Amygdala (tissue), 56 donors: ENCODE results near the gene RAB21.
A peak's percentile ranks its signal among the peaks of the same experiment; 100 is the strongest.
"Not testable (repeated sequence)": the region's sequence is repeated elsewhere in the genome, so short reads cannot be mapped to it uniquely, and the experiment has no call there.

Experiments used
- DNase-seq, 56 donors: peaks; one replicate each; lab custom pipeline; 2025; lab: John Stamatoyannopoulos, UW

RAB21 gene

DNA sequence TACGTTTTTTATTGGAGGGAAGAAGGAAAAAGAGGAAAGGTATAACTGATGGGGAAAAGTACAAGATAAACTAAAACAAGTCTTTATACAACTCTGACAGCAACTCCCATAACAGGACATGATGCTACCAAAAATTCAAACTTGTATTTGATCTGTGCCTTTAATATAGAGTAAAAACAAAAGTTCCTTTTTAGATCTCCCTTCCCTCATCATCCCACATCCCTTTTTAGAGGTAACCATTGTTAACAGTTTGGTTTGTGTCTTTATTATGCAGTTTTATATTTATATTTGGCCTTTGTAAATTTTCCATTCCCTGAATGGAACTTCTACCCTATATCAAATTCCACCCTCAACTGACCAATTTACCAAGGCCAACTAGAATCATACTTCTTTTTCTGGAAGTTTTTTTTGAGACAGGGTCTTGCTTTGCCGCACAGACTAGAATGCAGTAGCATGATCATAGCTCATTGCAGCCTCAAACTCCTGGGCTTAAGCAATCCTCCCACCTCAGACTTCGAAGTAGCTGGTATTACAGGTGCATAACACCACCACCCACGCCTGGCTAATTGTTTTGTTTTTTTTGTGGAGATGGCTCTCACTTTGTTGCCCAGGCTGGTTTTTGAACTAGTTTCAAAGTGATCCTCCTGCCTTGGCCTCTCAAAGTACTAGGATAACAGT lies 36.9 kb downstream of the RAB21 start:
- DNase-seq, result no peak

DNA sequence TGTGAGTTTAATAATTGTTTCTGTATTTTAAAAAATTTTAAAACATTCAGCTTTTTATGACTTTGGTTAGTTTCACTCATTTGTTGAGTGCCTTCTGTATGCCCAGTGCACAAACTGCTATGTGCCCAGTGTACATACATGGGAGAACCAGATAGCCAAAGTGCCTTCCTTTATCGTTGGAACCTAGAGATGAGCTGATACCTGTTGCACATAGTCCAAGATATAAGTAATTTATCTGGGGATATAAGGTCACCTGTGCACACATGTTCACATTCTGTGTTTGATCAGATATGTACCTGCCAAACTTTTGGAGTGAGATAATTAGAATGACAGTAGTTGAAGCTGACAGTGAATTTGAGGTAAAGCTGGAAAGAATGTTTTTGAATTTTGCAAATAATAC lies 37.9 kb downstream of the RAB21 start:
- no peak for DNase-seq

DNA sequence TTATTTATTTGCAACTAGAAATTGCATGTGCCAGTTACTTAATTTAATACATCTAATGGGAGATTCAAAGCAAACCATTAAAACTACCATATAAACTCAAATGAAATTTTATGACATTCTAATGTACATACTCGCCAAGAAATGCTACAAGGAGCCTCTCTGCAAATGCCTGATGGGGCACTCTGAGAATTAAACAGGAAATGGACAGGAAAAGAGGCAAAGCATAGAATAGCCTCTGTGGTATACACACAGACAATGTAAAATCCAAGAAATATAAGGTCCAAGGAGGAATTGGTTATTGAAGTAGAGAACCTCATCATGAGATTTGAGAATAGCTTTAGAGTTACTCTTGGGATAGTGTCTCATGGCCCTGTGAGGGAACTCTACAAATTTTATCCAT lies 41.2 kb downstream of the RAB21 start:
- no peak for DNase-seq

DNA sequence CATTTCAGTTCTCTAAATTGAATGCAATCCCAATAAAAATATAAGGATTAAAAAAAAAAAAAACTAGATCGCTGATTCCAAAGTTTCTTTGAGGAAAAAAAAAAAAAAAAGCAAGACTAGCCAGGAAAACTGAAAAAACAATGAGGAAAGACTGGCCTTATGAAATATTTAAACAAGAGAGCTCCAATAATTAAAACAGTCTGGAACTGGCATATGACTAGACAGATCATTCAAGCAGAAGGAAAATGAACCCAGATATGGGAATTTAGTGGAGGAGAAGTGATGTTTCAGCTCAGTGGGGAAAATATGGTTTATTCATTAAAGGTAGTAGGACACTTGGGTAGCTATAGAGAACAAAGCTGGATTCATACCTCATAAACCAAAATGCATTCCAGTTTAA lies 42.9 kb downstream of the RAB21 start:
- no peak for DNase-seq

DNA sequence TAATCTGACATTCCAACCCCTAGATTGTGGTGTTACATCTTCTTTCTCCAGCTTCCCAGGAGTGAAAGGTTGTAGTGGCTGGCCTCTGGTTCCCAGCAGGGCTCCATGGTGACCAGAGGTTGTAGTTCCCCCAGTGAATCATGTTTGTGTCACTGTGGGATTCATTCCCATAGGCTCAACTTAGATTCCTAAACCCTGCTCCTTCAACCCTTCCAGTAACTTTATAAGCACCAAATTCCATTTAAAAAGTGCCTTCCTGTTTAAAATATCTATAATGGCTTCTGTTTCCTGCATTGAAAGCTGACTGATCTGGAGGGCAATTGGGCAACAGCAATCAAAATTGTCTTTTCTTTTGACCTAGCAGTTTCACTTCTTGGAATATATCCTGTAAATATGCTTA lies 44.4 kb downstream of the RAB21 start:
- DNase-seq, result no peak

DNA sequence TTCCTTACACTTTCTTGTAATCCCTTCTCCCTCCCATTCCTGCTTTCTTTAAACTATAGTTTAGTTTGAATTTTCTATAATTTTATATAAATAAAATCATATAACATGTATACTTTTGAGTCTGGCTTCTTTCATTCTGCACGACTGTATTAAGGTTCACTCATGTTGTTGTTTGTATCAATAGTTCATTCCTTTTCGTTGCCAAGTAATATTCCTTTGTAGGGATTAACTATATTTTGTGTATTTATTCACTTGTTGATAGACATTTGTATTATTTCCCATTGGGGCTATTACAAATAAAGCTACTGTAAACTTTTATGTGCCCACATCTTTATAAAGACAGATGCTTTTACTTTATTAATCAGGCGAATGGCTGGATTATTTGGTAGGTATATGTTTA lies 45.5 kb downstream of the RAB21 start:
- DNase-seq, result no peak

DNA sequence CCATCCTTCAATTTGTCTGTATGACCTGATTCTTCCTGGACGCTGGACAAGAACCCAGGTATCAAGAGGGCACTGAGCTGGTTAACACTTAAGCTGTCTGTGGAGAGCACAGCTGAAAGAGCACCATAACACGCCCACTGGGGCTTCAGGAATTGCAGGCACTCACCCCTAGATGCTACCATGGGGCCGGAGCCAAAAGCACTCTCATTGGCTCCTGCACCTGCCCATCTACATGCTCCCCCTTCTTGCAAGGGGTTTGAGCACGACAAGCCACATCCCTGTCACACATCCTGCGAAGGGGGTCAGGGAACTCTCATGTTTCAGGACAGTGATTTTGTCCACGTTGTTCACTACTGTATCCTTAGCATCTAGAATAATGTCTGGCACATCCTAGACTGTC lies 49.8 kb downstream of the RAB21 start:
- no peak for DNase-seq

DNA sequence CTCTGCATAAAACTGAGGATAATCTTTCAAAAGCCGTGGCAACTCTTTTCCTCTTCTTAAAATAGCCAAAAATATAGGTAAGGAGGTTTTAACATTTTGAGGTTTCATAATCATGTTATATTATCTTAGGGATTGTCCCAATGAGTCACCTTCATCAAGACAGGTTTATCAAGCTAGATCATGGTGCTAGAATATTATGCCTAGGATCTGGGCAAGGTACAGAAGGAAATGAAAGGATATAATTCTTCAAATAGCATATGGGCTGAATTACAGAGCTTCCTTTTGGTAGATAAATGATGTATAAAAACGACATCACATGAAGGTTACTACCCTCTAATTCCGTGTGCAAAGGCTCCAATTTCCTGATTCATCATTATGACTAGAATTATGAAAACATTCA lies 56.3 kb downstream of the RAB21 start:
- DNase-seq, result no peak

DNA sequence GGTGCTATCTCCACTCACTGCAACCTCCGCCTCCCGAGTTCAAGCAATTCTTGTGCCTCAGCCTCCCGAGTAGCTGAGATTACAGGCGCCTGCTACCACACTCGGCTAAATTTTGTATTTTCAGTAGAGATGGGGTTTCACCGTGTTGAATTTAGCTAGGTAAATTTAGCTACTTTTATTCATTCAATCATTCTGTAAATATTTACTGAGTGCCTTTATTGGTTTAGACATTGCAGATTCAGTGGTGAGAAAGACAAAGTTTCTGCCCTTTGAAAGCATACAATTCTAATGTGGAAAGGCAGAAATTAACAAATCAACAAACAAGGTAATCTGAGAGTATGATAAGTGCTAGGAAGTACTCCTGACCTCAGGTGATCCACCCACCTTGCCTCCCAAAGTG lies 60.6 kb downstream of the RAB21 start:
- DNase-seq, result not testable (repeated sequence)

DNA sequence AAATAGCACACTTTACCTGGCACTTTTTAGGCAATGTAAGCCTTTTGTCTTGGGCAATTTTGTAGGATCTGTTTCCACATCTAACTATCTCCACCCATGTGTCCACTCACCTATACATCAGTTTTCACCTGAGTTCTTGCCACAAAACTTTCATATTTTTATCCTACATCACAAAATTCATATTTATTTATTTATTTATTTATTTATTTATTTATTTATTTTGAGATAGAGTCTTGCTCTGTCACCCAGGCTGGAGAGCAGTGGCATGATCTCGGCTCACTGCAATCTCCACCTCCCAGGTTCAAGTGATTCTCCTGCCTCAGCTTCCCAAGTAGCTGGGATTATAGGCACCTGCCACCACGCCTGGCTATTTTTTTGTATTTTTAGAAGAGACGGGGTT lies 67.4 kb downstream of the RAB21 start:
- DNase-seq, result not testable (repeated sequence)

DNA sequence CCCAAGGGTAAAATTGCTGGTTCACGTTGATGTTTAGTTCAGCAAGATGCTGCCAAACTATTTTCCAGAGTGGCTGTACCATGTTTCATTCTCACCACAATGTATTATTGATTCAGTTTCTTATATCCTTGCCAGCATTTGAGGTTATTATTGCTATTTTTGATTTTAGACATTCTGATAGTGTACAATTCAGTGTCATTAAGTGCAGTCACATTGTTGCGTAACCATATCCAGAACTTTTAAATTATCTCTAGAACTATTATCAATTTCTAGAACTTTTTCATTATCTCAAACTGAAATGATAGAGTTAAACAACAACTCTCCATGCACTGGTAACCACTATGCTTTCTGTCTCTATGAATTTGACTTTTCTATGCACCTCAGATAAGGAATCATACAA lies 74.2 kb downstream of the RAB21 start:
- DNase-seq, result no peak

DNA sequence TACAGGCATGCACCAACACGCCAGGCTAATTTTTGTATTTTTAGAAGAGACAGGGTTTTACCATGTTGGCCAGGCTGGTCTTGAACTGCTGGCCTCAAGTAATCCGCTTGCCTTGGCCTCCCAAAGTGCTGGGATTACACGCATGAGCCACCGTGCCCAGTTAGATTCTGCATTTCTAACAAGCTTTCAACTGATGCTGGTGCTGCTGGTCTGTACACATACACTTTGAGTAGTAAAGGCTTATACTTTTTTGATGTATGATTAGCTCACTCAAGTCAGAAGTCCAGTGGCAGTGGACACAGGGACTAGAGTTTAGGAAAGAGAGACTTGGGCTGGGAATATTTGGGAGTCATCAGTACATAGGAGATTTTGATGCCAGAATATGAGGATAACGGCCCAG lies 82.7 kb downstream of the RAB21 start:
- DNase-seq, result no peak

DNA sequence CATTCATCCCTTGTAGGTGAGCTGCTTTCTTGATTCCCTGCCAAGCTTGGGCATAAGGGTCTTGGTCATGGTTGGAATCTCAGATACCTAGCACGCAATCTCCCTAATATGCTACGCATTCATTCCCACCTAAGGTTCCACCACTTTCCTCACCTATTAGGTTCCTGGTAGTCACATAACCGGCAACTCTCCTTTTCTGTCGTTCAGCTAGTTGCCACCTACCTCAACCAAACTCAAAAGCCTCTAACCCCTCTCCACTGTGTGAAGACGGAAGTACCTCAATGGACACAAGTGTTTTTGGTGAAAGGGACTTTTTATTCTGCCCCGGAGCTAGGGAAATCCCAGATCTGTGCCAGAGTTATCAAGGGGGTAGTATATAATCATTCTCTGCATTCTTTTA lies 83.6 kb downstream of the RAB21 start:
- DNase-seq, result no peak

DNA sequence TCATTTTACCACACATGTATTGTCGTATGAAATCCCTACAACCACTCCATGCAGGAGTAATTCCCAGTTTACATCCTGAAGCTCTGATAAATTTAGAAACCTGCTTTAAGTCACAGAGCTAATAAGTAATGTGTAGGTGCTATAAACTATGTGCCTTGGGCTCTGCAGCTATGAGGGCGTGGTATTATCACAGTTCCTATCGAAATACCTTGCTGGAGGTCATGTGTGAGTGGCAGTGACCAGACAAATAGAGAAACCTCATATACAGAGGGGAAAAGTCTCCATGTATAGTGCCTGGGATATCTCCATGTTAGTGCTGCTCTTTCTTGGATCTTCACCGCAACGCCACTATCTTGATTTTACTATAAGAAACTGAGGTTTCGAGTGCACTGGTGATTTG lies 84.0 kb downstream of the RAB21 start:
- no peak for DNase-seq

DNA sequence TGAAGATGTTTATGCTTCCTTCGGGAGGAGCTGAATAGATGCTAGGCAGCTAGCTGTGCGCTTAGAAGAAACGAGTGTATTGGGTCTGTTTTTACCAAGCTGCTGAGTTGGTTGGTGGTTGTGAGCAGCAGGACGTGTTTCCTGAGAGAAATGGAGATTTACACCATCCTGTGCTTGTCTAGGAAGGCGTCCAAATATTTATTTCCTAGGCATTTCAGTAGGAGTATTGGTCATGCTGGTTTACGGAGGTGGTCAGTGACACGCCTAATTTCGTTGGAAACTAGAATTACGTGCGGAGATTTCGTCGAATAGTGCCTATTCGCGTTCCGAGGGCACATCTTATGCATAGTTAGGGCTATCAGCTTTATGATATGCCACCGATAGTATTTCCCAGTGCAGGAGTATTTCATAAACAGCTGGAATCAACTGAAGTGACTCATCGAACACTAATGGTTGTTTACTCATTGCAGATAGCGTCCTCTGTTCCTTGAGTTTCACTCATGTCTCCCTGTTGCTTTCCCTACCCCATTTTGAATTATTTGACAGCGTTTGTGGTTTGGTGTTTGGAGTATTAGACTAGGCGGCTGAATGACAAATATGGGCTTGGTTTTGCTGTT lies 85.7 kb downstream of the RAB21 start:
- peak in 6 of 56 donors; percentile 5 to 32 (median 25) for DNase-seq

DNA sequence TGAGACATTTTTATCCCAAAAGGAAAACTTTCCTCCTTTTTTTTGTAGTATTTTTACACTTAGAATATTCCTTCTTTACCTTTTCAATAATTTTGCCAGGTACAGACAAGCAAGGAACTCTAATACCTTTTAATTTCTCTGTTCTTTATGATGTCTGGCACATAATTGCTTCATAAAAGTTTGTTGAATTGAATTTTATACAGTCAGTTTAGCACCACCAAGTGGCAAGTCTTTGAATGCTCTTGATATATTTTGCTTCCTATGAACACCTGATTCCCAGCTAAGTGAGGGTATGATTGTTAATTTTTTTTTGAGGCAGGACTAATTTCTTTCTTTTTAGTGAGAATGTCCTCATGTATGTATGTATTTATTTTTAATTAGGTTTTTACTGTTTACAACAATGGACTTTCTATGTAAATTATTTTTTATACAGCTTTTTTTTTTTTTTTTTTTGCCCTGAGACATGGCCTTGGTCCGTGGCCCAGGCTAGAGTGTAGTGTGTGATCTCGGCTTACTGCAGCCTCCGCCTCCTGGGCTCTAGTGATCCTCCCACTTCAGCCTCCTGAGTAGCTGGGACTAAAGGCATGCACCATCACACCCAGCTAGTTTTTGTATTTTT lies 91.8 kb downstream of the RAB21 start:
- no peak for DNase-seq

DNA sequence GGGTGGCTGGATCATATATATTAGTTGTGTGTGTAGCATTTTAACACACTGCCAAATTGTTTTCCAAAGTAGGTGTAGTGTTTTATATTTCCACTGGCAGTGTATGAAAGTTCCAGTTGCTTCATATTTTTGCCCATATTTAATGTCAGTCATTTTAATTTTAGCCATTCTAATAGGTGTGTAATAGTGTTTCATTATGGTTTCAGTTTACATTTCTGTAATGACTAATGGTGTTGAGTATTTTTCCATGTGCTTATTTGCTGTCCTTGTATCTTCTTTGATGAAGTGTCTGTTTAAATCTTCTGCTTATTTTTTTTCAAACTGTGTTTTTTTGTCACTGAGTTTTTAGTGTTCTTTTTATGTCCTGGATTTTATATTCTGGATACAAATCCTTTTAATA lies 93.5 kb downstream of the RAB21 start:
- DNase-seq, result no peak

DNA sequence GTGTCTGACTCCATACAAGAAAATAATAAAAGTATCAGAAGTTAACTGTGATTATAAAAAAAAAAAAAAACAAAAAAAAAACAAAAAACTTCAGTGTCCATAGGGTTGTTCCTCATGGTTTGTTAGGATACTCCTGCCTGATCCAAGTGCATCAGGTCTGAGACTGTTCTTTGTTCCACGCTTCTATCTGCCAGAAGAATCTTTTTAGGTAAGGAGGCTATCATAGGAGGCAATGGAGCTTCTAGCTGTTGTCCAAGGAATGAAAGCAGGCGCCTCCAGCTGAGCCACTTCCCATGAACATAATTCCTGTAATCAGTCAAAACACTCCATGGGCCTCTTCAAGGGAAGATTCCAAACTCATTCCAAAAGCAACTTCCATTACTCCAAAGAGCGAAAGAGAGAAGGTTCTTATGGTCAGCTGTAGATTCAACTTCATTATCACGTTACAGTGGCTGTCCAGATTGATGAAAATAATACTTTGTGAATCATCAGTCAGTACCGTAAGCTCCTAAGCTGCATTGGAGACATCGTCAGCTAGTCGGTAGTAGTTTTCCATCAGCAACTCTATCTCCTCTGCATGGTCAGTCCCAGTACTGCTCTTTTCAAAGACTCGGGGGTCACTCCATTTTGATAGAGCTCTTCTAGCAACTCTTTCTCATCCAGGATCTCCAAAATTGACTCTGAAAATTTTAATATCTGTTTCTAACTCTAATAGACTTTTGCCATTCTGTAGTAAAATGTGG lies 94.6 kb downstream of the RAB21 start:
- no peak for DNase-seq
